Duodenal mucosa (tissue), 2 donors: ENCODE results near the gene KIF20B.

Experiments
- H3K27ac ChIP-seq: one replicate; pipeline ENCODE4 v1.7.0; 2013; ENCODE audit warnings: low read depth, low read length
- H3K27me3 ChIP-seq, 2 donors: one replicate each; pipeline ENCODE4 v1.7.0; 2013; ENCODE audit warnings: low read length in 2 of 2, control low read depth in 1 of 2; ENCODE audit not compliant: insufficient read depth in 2 of 2, control insufficient read depth in 1 of 2
- H3K36me3 ChIP-seq, 2 donors: one replicate each; pipeline ENCODE4 v1.7.0; 2013; ENCODE audit warnings: low read length in 2 of 2, control low read depth in 1 of 2; ENCODE audit not compliant: insufficient read depth in 2 of 2, control insufficient read depth in 1 of 2
- H3K4me1 ChIP-seq, 2 donors: one replicate each; pipeline ENCODE4 v1.7.0; 2013; ENCODE audit warnings: low read length in 2 of 2, control low read depth in 1 of 2; ENCODE audit not compliant: insufficient read depth in 2 of 2, control insufficient read depth in 1 of 2
- H3K4me3 ChIP-seq, 2 donors: one replicate each; pipeline ENCODE4 v1.7.0; 2013; ENCODE audit warnings: low read length in 2 of 2, low read depth in 1 of 2
- H3K9ac ChIP-seq, 2 donors: one replicate each; pipeline ENCODE4 v1.7.0; 2013; ENCODE audit warnings: low read length in 2 of 2, low read depth in 1 of 2
- H3K9me3 ChIP-seq, 2 donors: one replicate each; pipeline ENCODE4 v1.7.0; 2013; ENCODE audit warnings: low read length in 2 of 2, control low read depth in 1 of 2; ENCODE audit not compliant: control insufficient read depth in 1 of 2

KIF20B gene

GRCh38 chr10:89685936-89686335 lies 15.5 kb upstream of the KIF20B start:
- H3K27me3 ChIP-seq: no peaks in the 10 kb centered on the region
- H3K9ac ChIP-seq: no peak overlapping the region
- no peak overlapping the region for H3K27ac ChIP-seq
- H3K4me3 ChIP-seq: no peak overlapping the region
- H3K4me1 ChIP-seq: no peaks in the 10 kb centered on the region
- H3K9me3 ChIP-seq: no peaks in the 10 kb centered on the region
- H3K36me3 ChIP-seq: no peaks in the 10 kb centered on the region

GRCh38 chr10:89690027-89690426 lies 11.4 kb upstream of the KIF20B start:
- Histone ChIP-seq H3K27ac (no peak overlapping the region), H3K36me3 (no peaks in the 10 kb centered on the region), H3K9ac (no peak overlapping the region), H3K4me1 (no peaks in the 10 kb centered on the region), H3K9me3 (no peaks in the 10 kb centered on the region), H3K4me3 (no peak overlapping the region), H3K27me3 (no peaks in the 10 kb centered on the region)

- H3K27ac ChIP-seq: no peak overlapping the region
- no peaks in the 10 kb centered on the region for H3K27me3 ChIP-seq
- no peak overlapping the region for H3K9ac ChIP-seq
- H3K36me3 ChIP-seq: no peaks in the 10 kb centered on the region
- no peaks in the 10 kb centered on the region for H3K4me1 ChIP-seq
- H3K9me3 ChIP-seq: no peaks in the 10 kb centered on the region
- H3K4me3 ChIP-seq: no peak overlapping the region
Observed at GRCh38 chr10:89692416-89692815, 9.0 kb upstream of the KIF20B start.

GRCh38 chr10:89693176-89693575 lies 8.2 kb upstream of the KIF20B start:
- Histone ChIP-seq H3K4me3 (no peak overlapping the region), H3K9ac (no peak overlapping the region), H3K27me3 (no peaks in the 10 kb centered on the region), H3K9me3 (no peaks in the 10 kb centered on the region), H3K4me1 (no peaks in the 10 kb centered on the region), H3K27ac (no peak overlapping the region), H3K36me3 (no peaks in the 10 kb centered on the region)

- Histone ChIP-seq H3K36me3 (no peaks in the 10 kb centered on the region), H3K9me3 (no peaks in the 10 kb centered on the region), H3K4me3 (no peak overlapping the region), H3K27ac (no peak overlapping the region), H3K4me1 (no peaks in the 10 kb centered on the region), H3K9ac (no peak overlapping the region), H3K27me3 (no peaks in the 10 kb centered on the region)
Observed at GRCh38 chr10:89695307-89695706, 6.1 kb upstream of the KIF20B start.

- H3K9ac ChIP-seq: no peak overlapping the region
- H3K4me3 ChIP-seq: no peak overlapping the region
- H3K27me3 ChIP-seq: no peaks in the 10 kb centered on the region
- peaks cover 5 to 7% of the 10 kb centered on the region in 2 donors for H3K4me1 ChIP-seq
- no peak overlapping the region for H3K27ac ChIP-seq
- no peaks in the 10 kb centered on the region for H3K36me3 ChIP-seq
- H3K9me3 ChIP-seq: no peaks in the 10 kb centered on the region
Observed at GRCh38 chr10:89697946-89698345, 3.4 kb upstream of the KIF20B start.

- no peak overlapping the region for H3K4me3 ChIP-seq
- no peak overlapping the region for H3K27ac ChIP-seq
- no peaks in the 10 kb centered on the region for H3K9me3 ChIP-seq
- H3K4me1 ChIP-seq: peaks cover 5 to 7% of the 10 kb centered on the region in 2 donors
- no peaks in the 10 kb centered on the region for H3K27me3 ChIP-seq
- H3K9ac ChIP-seq: no peak overlapping the region
- no peaks in the 10 kb centered on the region for H3K36me3 ChIP-seq
Observed at GRCh38 chr10:89699581-89700064, 1.8 kb upstream of the KIF20B start.

GRCh38 chr10:89700923-89701241 lies 508 bp upstream of the KIF20B start:
- no peaks in the 10 kb centered on the region for H3K9me3 ChIP-seq

GRCh38 chr10:89702121-89702480 lies 711 bp downstream of the KIF20B start:
- H3K9me3 ChIP-seq: no peaks in the 10 kb centered on the region
- H3K36me3 ChIP-seq: no peaks in the 10 kb centered on the region
- peak overlapping the region; percentile 91 to 99 for H3K4me3 ChIP-seq
- no peaks in the 10 kb centered on the region for H3K27me3 ChIP-seq
- H3K27ac ChIP-seq: no peak overlapping the region
- peaks cover 5 to 7% of the 10 kb centered on the region in 2 donors for H3K4me1 ChIP-seq
- peak overlapping the region; percentile 57 to 85 for H3K9ac ChIP-seq

More at GRCh38 chr10:89700923-89701241, 508 bp upstream of the KIF20B start:
- no peaks in the 10 kb centered on the region for H3K36me3 ChIP-seq
- H3K9ac ChIP-seq: peak overlapping the region; percentile 73 to 96
- peak overlapping the region; percentile 63 for H3K27ac ChIP-seq
- H3K27me3 ChIP-seq: no peaks in the 10 kb centered on the region
- peaks cover 5 to 7% of the 10 kb centered on the region in 2 donors for H3K4me1 ChIP-seq
- peak overlapping the region; percentile 91 to 99 for H3K4me3 ChIP-seq

GRCh38 chr10:89705466-89705865 lies 4.1 kb downstream of the KIF20B start:
- Histone ChIP-seq H3K27ac (no peak overlapping the region), H3K4me3 (no peak overlapping the region), H3K9me3 (no peaks in the 10 kb centered on the region), H3K36me3 (no peaks in the 10 kb centered on the region), H3K9ac (no peak overlapping the region), H3K27me3 (no peaks in the 10 kb centered on the region), H3K4me1 (peaks cover 5 to 7% of the 10 kb centered on the region in 2 donors)

- no peak overlapping the region for H3K27ac ChIP-seq
- no peaks in the 10 kb centered on the region for H3K27me3 ChIP-seq
- H3K9ac ChIP-seq: no peak overlapping the region
- H3K36me3 ChIP-seq: no peaks in the 10 kb centered on the region
- no peaks in the 10 kb centered on the region for H3K9me3 ChIP-seq
- peaks cover 5 to 7% of the 10 kb centered on the region in 2 donors for H3K4me1 ChIP-seq
- no peak overlapping the region for H3K4me3 ChIP-seq
Observed at GRCh38 chr10:89706011-89706410, 4.6 kb downstream of the KIF20B start.
